HG03571 (cell line): ENCODE measurements around the gene TRABD2B.

Experiments used
- ATAC-seq: cut with Tn5 transposase; IDR thresholded peaks from one replicate; pipeline ENCODE4 v1.9.1; 2021; ENCODE audit not compliant: unreplicated experiment

Gene TRABD2B

DNA sequence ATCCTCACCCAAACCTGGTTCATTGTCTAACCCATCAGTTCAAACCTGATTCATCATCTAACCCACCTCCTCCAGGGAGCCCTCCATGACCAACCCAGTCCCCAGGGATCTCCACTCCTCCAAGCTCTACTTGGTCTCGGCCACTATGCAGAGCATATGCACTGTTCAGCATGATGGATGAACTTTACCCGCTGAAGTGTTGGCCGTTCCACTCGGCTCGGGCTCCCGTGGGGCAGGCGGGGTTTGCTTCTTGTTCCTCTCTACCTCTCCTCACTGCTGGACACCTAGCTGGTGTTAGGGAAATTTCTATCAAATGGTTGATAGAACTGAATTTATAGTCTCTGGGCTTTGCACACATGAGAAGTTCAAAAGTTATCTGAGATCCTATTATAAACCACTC, 111.0 kb downstream of the TRABD2B start:
- ATAC-seq: no peak

DNA sequence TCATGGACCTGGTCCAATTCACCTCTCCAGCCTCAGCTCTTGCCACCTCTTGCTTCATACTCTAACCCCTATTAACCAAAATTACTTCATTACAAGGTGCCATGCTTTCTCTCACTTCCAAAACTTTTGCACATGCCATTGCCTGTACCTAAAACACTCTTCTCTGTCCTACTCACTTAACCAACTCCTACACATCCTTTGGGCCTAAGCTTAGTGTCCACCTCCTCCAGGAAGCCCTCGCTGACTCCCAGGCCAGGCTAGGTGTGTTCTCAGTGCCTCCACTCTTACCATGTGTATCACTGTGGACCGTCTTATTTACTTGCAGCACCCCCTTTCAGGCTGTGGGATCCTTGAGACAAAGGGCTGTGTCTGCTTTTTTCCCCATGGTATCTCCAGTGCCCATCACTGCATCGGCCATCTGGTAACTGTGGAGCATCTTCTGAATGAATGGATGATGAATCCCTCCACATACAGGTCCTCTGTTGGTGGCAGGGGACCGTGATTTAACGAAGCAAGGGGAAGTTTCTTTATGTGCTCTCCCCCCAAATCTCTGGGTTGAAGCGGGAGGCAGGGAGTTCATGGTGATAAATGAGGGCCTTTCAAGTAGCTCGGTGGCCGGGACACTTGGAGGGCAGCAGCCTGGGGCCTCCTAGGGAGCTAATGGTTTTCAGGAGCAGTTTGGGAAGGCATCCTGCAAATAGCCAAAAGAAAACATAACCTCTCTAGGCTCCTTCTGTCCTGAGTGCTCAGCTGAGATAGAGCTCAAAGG, 111.9 kb downstream of the TRABD2B start:
- ATAC-seq: no peak

DNA sequence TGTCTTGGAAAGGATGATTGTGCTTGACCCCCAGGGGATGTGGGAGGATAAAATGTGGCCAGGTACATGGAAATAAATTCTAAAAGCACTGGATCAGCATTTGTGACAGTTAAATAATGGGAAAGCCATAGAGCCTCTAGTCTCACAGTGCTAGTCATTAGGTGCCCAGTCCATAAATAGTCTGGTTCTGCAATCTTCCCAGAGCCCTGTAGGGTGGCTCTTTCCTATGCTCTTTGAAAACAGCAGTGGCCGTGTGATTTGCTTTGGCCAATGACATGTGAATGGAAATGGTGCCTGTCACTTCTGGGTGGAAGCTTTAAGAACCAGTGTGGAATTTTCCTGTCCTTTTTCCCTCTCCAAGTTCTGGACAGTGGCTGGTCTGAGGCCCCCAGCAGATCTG, 113.2 kb downstream of the TRABD2B start:
- no peak for ATAC-seq

DNA sequence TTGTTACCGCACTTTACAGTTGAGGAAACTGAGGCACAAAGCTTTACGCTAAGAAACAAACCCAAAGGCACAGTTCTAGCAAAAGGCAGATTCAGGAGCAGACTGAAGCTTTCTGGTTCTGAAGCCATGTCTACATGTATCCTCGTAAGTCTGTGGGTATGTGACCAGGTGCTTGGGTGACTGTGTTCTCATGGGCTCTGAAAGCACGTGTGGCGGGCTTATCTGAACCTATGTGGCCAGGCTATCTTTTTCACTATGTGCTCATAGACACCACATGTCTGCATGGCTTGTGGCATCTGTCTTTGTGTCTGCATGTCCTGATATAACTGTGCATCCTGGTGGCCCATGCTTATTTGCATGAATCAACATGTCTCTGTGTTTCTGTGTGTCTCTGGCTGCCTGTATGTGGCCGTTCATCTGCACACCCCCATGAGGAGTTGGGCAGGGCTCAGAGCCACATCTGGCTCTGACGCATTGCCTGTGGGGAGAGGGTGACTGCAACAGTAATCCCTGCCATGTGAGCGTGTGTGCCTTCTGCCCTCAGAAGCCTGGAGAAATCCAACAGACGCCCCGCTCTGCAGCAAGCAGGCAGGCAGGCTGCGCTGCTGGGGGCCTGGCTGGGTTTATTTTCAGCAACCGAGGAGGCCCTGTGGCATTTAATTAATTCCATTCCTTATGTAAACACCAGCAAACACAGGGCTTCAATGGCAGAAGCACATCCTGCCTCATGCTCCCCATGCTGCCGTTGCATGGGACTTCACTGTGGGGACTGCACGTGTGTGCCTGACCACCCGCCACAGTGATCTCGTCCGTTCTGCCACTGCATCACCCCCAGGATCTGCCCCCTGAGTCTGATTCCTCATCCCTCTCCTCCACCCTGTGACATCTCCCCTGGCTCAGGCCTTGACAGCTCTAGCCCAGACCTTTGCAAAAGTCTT, 115.4 kb downstream of the TRABD2B start:
- ATAC-seq: no peak

DNA sequence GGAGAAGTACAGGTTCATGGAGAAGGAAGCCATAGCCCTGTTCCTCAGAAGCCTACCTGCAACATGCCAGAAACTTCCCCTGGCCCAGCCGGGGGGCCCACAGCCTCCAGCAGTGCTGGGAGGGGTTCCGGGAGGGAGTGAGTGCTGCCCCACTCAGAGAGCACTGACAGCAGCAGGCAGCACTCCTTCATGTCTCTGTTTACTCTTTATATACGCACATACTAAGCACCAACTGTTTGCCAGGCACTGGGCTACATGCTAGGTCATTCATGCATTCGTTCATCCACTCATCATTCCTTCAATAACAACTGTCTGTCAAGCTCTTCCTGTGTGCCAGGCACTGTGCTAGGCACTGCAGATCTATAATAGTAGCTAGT, 120.6 kb downstream of the TRABD2B start:
- no peak for ATAC-seq

DNA sequence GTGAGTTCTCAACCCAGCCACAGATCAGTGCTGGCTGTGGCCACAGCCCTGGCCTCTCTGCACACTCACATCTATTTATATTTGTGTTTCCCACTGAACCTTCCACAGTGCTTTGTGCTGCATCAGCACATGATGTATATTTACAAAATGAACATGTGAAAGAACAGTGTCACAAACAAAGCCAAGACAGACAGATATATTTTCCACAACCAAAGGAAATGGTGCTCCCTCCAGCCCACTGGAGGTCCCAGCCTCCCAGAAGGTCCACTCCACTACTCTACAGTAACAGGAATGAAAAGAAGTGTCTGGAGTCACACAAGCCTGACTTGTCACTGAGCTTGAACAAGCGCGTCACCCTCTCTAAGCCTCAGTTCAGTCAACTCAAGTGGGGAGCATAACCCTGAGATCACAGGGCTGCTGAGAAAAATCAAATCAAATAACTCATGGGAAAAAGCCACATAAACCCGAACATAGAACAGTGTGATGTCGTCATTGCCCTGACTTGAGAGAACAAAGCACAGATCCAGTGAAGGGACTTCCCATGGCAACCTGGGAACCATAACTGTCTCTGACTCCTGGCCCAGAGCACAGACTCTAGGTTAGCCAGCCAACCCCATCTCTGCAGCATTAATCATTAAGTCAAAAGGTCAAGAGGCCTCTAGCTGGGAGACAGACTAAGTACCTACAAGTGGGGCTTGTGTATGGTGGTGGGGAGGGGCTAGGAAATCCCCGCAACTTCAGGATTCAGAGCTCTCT, 121.2 kb downstream of the TRABD2B start:
- no peak for ATAC-seq

DNA sequence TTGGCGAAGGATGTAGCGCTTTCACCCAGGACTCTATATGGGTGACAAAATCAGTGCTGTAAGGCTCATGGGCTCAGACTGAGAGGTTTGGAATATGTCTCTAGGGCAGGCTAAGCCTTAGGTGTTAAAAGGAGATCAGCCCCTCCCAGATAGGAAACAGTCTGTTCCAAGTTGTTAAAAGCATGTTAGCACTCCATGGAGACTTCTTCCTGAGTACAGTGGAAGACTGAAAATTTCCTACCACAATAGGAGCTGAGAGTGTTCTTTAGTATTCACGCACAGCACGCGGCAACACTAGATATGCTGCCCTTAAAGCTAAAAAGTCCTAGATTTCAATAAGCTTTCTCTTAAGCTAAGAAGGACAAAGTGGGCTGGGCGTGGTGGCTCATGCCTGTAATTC, 122.1 kb downstream of the TRABD2B start:
- ATAC-seq: no peak

DNA sequence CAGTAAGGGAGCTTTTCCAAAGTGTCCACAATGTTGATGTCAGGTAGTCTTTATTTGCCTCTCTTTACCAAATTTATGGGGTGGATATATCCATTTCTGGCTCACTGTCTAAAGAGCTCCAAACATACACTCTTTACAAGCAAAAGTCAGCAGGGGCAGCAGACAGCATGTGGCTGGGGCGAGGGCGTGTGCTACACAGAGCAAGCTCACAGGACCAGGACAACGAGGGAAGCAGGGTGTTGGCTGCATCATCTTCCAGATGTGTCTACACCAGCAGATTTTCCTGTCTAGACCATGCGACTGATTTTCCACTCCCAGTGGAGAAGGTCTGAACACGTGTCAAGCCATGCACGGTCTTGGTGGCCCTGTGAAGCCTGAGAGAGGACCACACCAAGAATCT, 123.8 kb downstream of the TRABD2B start:
- no peak for ATAC-seq

DNA sequence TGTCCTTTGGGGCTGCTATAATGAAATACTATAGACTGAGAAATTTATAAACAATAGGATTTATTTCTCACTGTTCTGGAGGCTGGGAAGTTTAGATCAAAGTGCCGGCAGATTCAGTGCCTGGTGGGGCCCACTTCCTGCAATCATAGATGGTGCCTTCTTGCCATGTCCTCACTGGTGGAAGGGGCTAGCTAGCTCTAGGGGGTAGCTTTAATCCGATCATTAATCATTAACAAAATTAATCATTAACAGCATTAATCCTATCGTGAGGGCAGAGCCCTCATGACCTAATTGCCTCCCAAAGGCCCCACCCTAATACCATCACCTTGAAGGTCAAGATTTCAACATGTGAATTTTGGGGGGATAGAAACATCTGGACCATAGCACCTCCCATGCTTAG, 124.3 kb downstream of the TRABD2B start:
- no peak for ATAC-seq

DNA sequence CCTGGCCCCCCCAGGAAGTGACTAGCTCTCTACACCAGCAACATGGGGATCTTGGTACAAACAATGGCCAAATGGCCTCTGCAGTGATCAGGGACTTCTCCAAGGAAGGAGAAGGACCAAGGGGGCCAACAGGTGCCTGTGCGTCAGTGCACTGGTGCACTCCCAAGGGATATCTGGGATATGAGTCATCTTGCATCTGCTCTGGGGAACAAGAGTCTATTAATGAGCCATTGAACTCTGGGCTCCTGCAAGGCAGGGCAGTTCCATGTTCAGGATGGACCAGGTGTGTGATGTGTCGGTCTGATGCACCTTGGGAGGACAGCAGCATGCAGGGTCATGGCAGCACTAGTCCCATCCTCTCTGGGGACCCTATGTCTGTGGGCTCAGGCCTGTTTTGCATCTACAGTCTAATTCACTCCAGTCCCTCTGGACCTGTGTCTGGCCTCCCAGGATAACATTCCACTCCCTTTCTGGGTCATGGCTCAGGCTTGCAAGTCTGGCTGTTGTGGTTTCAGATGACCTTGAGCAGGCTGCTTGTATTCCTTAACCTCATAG, 125.3 kb downstream of the TRABD2B start:
- no peak for ATAC-seq

DNA sequence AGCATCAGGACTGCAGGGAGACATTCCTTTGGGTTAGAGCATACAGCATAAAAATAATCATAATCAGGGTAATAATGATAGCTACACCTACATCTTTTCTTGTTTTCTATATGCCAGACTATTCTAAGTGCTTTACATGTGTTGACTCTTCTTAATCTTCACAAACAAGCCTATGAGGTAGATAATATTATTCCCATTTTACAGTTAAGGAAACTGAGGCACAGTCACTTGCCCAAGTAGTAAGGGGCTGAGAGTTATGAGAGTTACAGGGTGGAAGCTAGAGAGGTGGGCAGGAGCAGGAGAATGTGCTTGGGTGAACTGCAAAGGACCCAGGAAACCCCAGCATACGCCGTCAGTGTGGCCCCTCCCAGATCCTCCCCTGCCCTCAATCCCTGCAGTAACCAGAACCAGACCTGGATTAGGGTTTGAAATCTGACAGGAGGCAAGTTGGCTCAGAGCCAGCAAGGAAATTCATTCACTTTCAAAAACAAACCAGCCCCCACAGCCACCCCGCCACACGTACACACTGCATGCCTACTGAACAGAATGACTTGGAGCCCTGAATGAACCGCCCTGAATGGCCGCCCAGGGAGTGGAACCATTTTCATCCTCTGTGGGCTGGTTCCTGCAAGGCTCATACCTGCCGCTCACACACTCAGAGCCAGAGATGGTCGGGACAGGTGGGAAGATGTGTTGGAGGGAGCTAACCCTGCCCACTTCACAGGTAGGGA, 126.1 kb downstream of the TRABD2B start:
- no peak for ATAC-seq

DNA sequence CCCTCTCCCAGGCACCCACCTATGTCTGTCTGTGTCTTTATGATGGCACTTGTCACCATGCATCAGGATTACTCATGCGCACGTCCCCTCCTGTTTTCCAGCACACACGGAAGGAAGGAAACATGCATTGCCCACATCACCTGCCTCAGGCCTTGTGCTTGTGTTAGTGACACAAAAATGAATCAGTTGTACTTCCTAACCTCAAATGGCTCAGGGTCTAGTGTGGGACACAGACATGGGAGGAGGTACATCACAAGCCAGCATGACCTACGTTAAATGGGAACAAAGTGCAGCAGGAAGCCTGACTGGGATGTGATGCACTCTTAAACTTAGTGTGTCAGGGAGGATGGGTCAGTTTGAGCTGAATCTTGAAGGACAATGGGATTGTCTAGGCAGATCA, 126.7 kb downstream of the TRABD2B start:
- no peak for ATAC-seq

DNA sequence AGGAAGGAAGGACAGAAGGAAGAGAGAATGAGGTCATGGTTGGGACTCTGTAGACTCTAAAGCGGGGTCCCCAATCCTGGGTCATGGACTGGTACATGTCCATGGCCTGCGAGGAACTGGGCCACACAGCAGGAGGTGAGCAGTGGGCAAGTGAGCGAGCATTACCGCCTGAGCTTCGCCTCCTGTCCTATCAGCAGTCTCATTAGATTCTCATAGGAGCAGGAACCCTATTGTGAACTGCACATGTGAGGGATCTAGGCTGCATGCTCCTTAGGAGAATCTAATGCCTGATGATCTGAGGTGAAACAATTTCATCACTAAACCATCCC, 128.9 kb downstream of the TRABD2B start:
- ATAC-seq: no peak

DNA sequence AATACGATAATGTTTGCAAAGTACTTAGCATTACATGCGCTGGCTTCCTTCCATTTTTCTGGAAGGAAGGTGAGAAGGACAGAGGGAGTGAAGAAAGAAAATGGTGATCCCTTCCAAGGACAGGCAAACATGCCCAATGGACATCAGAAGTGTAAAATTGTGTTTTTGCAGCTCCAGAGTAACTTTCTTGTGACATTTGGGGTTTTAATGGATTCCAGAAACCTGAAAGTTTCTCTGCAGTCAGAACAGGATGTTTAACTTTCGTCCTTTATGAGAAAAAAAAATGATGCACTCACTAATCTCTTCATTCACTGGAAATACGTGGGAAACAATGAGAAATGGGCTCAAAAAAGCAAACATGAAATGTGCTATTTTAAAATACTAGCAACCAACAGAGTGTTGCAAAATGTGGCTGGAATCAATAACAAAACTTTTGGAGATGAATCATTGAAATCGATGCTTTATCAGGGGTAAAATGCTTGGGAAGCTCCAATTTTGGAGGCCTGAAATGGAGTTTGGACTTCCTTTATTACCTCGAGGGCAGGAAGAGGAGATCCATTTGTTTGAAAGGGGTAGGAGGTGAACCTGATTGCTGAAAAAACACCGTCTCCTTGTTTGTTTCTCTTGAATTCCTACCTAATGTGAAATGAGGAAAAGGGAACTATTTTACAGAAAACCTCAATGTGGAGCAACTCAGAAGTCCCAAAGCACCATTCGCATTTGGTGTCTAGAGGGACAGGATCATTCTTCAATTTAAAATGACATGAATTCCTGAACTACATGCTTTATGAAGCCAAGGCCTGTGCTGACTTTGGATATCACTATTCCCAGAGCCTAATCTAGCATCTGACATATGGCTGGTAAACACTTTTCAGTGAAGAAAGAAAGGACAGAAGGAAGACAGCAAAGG, 129.5 kb downstream of the TRABD2B start:
- ATAC-seq: no peak

DNA sequence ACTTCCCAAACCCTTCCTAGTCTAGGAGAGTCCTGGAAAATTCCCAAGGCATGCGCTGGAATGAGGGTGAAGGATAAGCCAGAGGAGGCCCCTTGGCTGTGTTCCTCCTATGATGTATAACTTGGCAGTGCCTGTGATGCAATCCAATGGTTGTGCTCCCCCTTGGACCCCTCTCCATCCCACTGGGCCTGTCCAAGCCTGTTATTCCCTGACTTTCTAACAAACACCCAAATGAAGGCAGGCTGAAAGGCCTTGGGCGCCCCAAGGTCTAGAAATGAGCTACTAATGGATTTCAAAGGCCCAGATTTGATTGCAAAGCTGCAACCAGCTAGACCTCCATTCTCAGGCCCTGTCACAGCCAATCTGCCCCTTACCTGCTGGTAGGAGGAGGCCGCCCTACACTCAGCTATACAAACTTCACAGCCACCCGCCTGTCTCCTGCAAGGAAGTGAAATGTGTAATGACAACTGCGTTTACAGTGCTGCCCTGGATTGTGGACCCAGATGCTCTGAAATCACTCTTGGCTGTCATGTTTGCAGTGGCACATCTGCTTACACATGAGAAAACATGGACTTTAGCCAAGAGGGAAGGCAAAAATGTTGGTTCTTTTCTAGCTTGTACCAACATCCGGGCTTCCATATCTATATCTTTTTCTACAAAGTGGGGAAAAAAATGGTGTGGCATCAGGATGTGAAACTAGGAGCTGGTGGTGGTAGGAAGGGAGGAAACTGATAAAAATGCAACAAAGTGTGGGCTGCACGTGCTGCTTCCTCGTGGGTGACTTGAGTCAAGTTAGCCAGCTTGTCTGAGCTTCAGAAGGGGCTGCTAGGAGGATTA, 130.4 kb downstream of the TRABD2B start:
- ATAC-seq: no peak

DNA sequence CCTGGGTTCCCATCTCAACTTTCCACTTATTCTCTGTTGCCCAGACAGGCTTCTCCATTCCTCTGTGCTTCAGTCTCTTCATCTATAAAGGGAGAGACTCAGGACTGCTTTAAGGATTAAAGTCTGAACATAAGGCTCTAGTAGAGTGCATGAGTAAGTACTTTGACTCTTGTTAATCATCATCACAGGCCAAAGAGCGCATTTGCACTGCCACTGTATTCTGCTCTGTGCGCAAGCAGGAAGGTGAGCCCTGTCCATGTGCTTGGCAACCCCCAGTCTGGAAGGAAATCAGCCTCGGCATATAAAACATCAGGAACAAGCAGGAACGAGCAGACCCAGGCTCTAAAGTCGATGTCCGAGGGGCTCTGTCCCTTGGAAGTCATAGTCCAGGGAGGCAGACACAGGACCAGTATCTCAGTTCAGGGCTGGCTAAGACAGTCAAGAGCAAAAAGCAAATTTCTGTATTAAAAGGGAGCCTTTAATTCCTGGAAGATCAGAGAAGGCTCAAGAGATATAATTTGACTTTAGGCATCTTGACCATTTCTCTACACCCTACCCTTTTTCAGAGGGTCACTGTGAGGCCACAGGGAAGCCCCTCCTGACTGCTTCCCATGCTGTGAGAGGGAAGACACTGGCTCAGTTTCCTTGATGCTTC, 131.2 kb downstream of the TRABD2B start:
- ATAC-seq: no peak

DNA sequence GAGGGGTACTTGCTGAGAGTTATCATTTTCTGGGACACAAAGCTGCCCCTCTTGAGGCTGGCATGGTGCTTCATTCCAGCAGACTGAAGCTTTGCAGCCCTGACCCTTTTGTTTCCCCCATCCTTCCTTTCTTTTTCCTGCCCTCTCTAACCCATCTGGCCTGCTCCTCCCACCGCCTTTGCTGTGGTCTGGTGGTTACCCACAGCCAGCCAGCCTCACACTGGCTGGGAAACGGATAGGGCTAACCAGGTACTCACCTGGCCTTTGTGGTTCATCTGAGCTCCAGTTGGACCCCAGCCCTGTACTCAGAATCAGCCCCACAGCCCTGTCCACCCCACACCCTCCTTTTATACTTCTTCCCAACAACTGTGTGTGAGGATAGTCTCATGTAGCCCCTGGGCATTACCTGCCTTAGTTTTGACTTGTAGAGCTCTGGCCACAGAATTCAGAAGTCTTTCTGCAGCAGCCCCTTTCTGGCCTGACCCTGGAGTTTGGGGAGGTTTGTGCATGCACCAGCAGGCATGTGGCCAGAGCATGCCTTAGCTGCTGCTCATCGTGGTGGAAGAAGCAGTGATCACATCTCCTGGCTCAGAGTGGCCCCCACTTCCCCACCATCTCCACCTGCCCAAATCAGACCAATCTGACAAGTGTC, 138.0 kb downstream of the TRABD2B start:
- no peak for ATAC-seq

DNA sequence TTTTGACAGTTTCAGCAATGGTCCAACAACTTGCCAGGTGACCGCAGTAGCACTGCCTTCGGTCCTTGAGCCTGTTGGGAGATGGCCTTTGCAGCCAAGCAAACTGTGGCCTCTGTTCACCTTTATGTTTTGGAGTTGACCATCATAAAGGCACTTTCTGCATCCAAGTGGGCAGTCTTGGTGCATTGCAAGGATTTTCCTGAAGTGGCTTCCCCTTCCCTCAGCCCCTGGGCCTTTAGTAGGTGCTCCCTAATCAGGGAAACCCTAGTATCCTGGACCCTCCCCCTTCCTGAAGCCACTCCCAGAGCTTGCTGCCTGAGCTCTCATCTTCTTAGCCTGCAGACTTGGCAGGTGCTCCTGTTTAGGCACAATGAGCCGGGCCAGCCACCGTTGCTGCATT, 140.2 kb downstream of the TRABD2B start:
- ATAC-seq: no peak
